GM15510 (cell line): ENCODE measurements around the gene LGALSL.

ENCODE experiments used
- POLR2A ChIP-seq: IDR thresholded peaks from 3 replicates; pipeline ENCODE4 v1.6.1; 2011; ENCODE audit warnings: borderline replicate concordance; ENCODE audit not compliant: insufficient read length; ENCODE audit errors: extremely low read depth

Gene LGALSL

GRCh38 chr2:64459575-64459974 is 5.6 kb downstream of the LGALSL start:
- no peak for TF ChIP-seq POLR2A

DNA sequence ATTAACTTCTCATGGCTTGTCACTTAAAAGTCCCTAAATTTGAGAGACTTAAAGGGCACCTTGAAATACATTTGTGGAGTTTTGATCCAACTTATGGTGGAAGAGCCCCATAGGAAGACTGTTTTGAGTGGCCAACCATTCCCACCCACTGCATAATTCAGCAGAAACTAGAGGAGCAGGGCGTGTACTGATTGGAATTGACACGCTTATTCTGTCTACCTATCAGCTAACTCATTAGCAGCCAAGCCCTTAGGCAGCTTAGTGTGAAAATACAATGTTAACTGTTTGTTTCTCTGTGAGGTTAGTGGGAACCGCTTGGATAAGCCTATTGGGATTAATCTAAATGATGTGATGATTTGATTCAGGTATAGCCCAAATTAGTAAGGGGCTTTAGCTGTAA is 6.4 kb downstream of the LGALSL start:
- no peak for TF ChIP-seq POLR2A

GRCh38 chr2:64461271-64462058 is 7.5 kb downstream of the LGALSL start:
- TF ChIP-seq POLR2A, result no peak

GRCh38 chr2:64462171-64462570 is 8.2 kb downstream of the LGALSL start:
- TF ChIP-seq POLR2A, result no peak

GRCh38 chr2:64462940-64463700 is 9.2 kb downstream of the LGALSL start:
- TF ChIP-seq POLR2A, result no peak

DNA sequence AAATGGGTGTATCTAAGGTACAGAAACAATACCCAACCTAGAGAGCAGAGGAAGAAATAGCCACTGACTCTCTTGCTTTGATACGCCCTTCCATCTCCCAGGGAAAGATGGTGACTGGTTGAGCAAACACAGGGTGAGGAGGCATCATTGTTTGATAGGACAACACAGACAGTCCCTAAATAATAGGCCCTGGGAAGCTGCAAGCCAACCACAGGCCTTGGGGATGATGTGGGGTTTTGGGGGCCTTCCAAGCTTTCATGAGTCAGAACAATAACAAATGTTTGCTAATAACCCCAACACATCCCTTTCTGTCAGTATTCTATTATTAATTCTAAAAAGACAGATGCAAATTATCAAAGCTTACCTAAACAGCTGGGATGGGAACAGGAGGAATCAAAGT is 9.8 kb downstream of the LGALSL start:
- no peak for TF ChIP-seq POLR2A

GRCh38 chr2:64466478-64467085 is 12.6 kb downstream of the LGALSL start:
- TF ChIP-seq POLR2A, result no peak

- TF ChIP-seq POLR2A, result no peak
Measured at GRCh38 chr2:64467096-64467843, 13.3 kb downstream of the LGALSL start.

GRCh38 chr2:64469261-64469660 is 15.3 kb downstream of the LGALSL start:
- no peak for TF ChIP-seq POLR2A

DNA sequence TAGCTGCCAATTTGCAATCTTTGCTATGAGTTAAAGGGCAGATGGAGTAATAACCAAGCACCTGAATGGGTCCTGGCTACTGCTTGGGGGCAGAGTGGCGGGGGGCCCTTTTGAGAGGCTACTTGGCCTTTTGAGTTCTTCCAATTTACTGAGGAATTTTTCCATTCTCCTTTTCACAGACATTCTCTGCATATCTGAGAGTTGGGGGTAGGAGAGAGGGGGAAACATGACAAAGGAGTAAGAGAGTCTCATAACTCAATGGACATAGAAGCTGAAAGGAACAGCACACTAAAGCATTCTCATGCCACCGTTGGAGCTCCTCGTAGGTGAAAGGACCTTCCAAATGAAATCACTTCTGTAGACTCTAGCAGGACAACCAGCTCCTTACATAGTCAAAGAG is 16.1 kb downstream of the LGALSL start:
- no peak for TF ChIP-seq POLR2A

DNA sequence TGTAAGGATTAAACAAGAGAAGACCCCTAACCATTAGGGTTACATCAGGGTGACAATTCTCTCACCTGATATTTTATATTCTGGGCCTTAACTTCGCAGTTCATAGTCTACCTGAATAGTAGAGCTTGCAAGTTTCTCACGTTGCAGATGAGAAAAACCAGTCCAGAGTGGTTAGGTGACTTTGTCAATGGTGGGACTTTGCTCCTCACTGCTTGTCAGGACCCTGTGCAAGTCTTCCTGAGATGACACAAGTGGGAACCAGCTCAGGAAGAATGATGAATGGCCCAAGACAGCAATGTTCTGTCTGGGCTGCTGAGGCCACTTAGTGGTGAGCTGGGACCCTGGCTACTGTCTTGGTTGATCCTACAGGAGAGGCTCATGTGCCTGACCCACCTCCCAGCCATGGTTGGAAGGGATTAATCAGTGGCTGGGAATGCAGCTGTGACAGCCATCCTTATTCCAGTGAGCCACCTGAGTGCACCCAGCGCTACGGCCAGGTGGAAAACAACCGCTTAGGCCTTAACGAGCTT is 16.9 kb downstream of the LGALSL start:
- no peak for TF ChIP-seq POLR2A

- TF ChIP-seq POLR2A, result no peak
Measured at GRCh38 chr2:64471600-64471999, 17.6 kb downstream of the LGALSL start.

GRCh38 chr2:64472881-64473280 is 18.9 kb downstream of the LGALSL start:
- TF ChIP-seq POLR2A, result no peak

DNA sequence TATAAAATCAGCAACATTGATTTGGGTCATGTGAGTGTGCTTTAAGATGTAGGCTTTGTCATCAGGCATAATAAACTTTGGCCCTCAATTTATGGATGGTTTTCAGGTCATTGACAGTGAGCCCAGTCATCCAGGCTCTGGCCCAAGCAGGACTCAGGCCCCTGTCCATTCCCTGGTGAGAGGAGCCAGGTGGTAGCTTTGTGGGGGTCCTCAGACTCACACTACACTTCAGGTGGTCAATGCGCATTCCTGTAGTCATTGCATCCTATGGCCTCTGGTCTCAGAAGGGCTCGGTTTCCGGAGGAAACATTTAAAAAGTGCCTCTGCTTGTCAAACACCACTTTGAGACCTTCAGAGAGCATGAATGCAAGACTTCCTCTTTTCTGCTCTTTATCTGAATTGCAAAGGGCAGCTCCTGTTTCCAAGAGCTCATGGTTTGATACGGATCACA is 20.2 kb downstream of the LGALSL start:
- no peak for TF ChIP-seq POLR2A

- no peak for TF ChIP-seq POLR2A
Measured at GRCh38 chr2:64474636-64475035, 20.7 kb downstream of the LGALSL start.

DNA sequence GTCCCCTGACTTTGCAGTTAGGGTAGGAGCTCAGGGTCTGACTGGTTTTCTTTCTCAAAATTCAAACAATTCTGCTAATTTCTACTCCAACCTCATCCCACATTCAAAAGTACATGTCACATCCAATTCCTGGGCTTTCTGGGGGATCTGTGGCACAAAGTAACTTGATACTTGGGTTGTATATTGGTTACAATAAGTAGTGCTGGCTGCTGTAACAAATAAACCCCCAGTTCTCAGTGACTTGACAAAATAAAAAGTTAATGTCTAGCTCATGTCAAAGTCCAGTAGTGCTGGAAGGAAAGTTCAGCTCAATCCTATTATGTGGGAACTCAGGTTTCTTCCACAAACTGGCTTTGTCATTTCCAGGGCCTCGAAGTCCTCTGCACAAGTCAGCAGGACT is 23.1 kb downstream of the LGALSL start:
- TF ChIP-seq POLR2A, result no peak

- no peak for TF ChIP-seq POLR2A
Measured at GRCh38 chr2:64477979-64478378, 24.0 kb downstream of the LGALSL start.
